SK-N-MC (cell line): ENCODE measurements around the gene CHST15.

Experiments
- EZH2 ChIP-seq: fragments of 200-600 bp; sonication (generic); IDR thresholded peaks from one replicate; pipeline ENCODE4 v1.6.1; 2017; ENCODE audit warnings: antibody characterized with exemption
- POLR2AphosphoS5 ChIP-seq: IDR thresholded peaks from 2 replicates; pipeline ENCODE4 v1.6.1; 2012; ENCODE audit warnings: mild to moderate bottlenecking, low read depth, low read length, borderline replicate concordance

- TF ChIP-seq EZH2 (no peak), POLR2AphosphoS5 (no peak)
Observed at GRCh38 chr10:124070666-124071065, 22.7 kb downstream of the CHST15 start.
